Tibial nerve (tissue), 3 donors: ENCODE results near the gene F9.

ENCODE experiments used
- CTCF ChIP-seq, 5 experiments: fragments of 200-600 bp in 3 of 5; fragments of 450-650 bp in 2 of 5; sonication (generic) in 3 of 5; IDR thresholded peaks; one replicate each; pipeline ENCODE4 v1.5.1; 2016 to 2019; ENCODE audit warnings: antibody characterized with exemption in 5 of 5, mild to moderate bottlenecking in 3 of 5, moderate library complexity in 2 of 5
- POLR2A ChIP-seq, 2 donors: fragments of 450-650 bp; IDR thresholded peaks; one replicate each; pipeline ENCODE4 v1.6.1; 2017; ENCODE audit warnings: antibody characterized with exemption in 2 of 2, mild to moderate bottlenecking in 2 of 2, moderate library complexity in 2 of 2

GRCh38 chrX:139563251-139563650 lies 32.7 kb downstream of the F9 start:
- no peak for TF ChIP-seq CTCF (IDR thresholded peaks at IDR 0.05)
- no peak for TF ChIP-seq POLR2A (IDR thresholded peaks at IDR 0.05)
